H1 (cell line): Measurements from ENCODE around the gene TAS2R40. TPM values are rescaled to one million over a fixed set of nuclear protein-coding genes. Genes with fewer than 3 reads are reported as not detected.

ENCODE experiments used
- ATF2 ChIP-seq: IDR thresholded peaks from 2 replicates; pipeline ENCODE4 v1.6.1; 2012; ENCODE audit warnings: low read length, inconsistent platforms
- polyA plus RNA-seq, 7 experiments: library from polyadenylated mRNA; depleted of rRNA in 3 of 7; stranded (reverse) in 5 of 7; unstranded in 2 of 7; fragments of >200 nt in 5 of 7; fragments of 200-250 nt in 2 of 7; gene quantifications; 1 replicate in 5 of 7; 2 replicates in 1 of 7; 4 replicates in 1 of 7; pipeline versions ENCODE4 v1.2.1 to v1.2.3, GENCODE V29; 2011 to 2013; ENCODE audit warnings: missing spikeins in 2 of 7, mixed read lengths in 2 of 7
- total RNA-seq: library from RNA; stranded (reverse); fragmentation: NEBNext Ultra II Directional; extraction: Animal tissue kit (Norgen Biotek cat#: 25700); gene quantifications from 2 replicates; pipeline ENCODE4 v1.2.1, GENCODE V29; 2021

TAS2R40 gene
- total and polyA plus RNA-seq, 2 of the 8 experiments (the other 6 are each of a cell fraction or from before 2014, with no cell fraction given), result not detected

GRCh38 chr7:143234533-143234875 is 12.7 kb downstream of the TAS2R40 start (continued):
- no peak for TF ChIP-seq ATF2
